Stomach (tissue), 4 donors: ENCODE results near the gene USP4.

Source experiments
- CTCF ChIP-seq, 7 experiments: fragments of 450-650 bp in 4 of 7; fragments of 200-600 bp in 3 of 7; sonication (generic) in 3 of 7; IDR thresholded peaks; one replicate each; pipeline ENCODE4 v1.5.1; 2016 to 2019; ENCODE audit warnings: antibody characterized with exemption in 7 of 7, control low read depth in 2 of 7, mild to moderate bottlenecking in 1 of 7
- EP300 ChIP-seq: sonication (generic); formaldehyde crosslinking; IDR thresholded peaks from one replicate; pipeline ENCODE4 v1.6.1; 2017; ENCODE audit warnings: antibody characterized with exemption
- POLR2A ChIP-seq, 4 donors: fragments of 450-650 bp; IDR thresholded peaks; one replicate each; pipeline ENCODE4 v1.6.1; 2016; ENCODE audit warnings: antibody characterized with exemption in 4 of 4, control low read depth in 2 of 4, mild to moderate bottlenecking in 1 of 4, moderate library complexity in 1 of 4
- POLR2AphosphoS5 ChIP-seq, 3 donors: sonication (generic); formaldehyde crosslinking; IDR thresholded peaks; one replicate each; pipeline ENCODE4 v1.6.1; 2016; ENCODE audit warnings: antibody characterized with exemption in 3 of 3

GRCh38 chr3:49298511-49298910 lies 41.3 kb downstream of the USP4 start:
- TF ChIP-seq CTCF (IDR thresholded peaks at IDR 0.05) (no peak), EP300 (no peak), POLR2AphosphoS5 (IDR thresholded peaks at IDR 0.05) (no peak), POLR2A (IDR thresholded peaks at IDR 0.05) (no peak)
